Fibroblast of lung (primary cell): Measurements from ENCODE around the gene DNAH14.

ENCODE experiments used
- EZH2 ChIP-seq: IDR thresholded peaks from 2 replicates; pipeline ENCODE4 v1.5.1; 2012; ENCODE audit warnings: low read length, control low read depth, mild to moderate bottlenecking; ENCODE audit errors: missing control alignments
- TF ChIP-seq, protein P1 (sequence below), 2 donors: IDR thresholded peaks in 1 of 2; conservative IDR thresholded peaks in 1 of 2; 1 replicate in 1 of 2; 2 replicates in 1 of 2; pipeline ENCODE4 v1.5.1; 2011 to 2012; ENCODE audit warnings: low read length in 2 of 2, control low read depth in 1 of 2, inconsistent platforms in 1 of 2, low read depth in 1 of 2, mild to moderate bottlenecking in 1 of 2

DNA sequence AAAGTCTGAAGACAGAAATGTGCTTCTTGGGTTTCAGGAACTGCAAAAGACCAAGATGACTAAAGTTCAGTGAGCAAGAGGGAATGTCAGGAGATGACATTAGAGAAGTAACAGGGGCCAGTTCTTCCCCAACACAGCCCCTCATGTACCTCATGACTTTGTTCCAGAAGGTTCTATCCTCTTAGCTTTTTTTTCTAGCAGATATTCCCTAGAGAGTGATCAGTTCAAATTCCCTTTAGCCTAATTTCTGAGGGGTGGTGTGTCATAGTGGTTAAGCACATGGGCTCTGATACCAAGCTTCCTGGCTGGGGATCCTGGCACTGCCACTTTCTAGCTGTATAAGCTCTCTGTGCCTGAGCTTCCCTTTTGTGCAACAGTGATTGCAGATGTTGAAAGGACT lies 390.4 kb downstream of the DNAH14 start:
- TF ChIP-seq, protein P1, sequence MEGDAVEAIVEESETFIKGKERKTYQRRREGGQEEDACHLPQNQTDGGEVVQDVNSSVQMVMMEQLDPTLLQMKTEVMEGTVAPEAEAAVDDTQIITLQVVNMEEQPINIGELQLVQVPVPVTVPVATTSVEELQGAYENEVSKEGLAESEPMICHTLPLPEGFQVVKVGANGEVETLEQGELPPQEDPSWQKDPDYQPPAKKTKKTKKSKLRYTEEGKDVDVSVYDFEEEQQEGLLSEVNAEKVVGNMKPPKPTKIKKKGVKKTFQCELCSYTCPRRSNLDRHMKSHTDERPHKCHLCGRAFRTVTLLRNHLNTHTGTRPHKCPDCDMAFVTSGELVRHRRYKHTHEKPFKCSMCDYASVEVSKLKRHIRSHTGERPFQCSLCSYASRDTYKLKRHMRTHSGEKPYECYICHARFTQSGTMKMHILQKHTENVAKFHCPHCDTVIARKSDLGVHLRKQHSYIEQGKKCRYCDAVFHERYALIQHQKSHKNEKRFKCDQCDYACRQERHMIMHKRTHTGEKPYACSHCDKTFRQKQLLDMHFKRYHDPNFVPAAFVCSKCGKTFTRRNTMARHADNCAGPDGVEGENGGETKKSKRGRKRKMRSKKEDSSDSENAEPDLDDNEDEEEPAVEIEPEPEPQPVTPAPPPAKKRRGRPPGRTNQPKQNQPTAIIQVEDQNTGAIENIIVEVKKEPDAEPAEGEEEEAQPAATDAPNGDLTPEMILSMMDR (conservative IDR thresholded peaks at IDR 0.05 in 1 of 2, IDR thresholded peaks at IDR 0.05 in 1 of 2; ENCODE audit: low read depth in 1 of 2, low read length in 2 of 2), result no peak
- TF ChIP-seq EZH2, result no peak
